Mucosa of rectum (tissue), 2 donors: Measurements from ENCODE around the gene TARDBP.
"Not testable (repeated sequence)": the region's sequence is repeated elsewhere in the genome, so short reads cannot be mapped to it uniquely, and the experiment has no call there.

Source experiments
- H3K27ac ChIP-seq, 2 donors: one replicate each; pipeline ENCODE4 v1.7.0; 2013; ENCODE audit warnings: inconsistent platforms in 2 of 2, low read depth in 2 of 2, low read length in 2 of 2
- H3K27me3 ChIP-seq, 2 donors: one replicate each; pipeline ENCODE4 v1.7.0; 2013; ENCODE audit warnings: low read length in 2 of 2; ENCODE audit not compliant: control insufficient read depth in 2 of 2, insufficient read depth in 2 of 2
- H3K36me3 ChIP-seq, 2 donors: one replicate each; pipeline ENCODE4 v1.7.0; 2013; ENCODE audit warnings: low read length in 2 of 2; ENCODE audit not compliant: control insufficient read depth in 2 of 2, insufficient read depth in 2 of 2
- H3K4me1 ChIP-seq, 2 donors: one replicate each; pipeline ENCODE4 v1.7.0; 2013; ENCODE audit warnings: low read length in 2 of 2, mild to moderate bottlenecking in 1 of 2; ENCODE audit not compliant: control insufficient read depth in 2 of 2, insufficient read depth in 2 of 2
- H3K4me3 ChIP-seq, 2 donors: one replicate each; pipeline ENCODE4 v1.7.0; 2013; ENCODE audit warnings: low read length in 2 of 2
- H3K9ac ChIP-seq, 2 donors: one replicate each; pipeline ENCODE4 v1.7.0; 2013; ENCODE audit warnings: low read length in 2 of 2, low read depth in 1 of 2, mild to moderate bottlenecking in 1 of 2
- H3K9me3 ChIP-seq, 2 donors: one replicate each; pipeline ENCODE4 v1.7.0; 2013; ENCODE audit warnings: low read length in 2 of 2; ENCODE audit not compliant: control insufficient read depth in 2 of 2
- donor health status: healthy.
- donor health status: Normal muscosa, but diverticular disease.

TARDBP gene

DNA sequence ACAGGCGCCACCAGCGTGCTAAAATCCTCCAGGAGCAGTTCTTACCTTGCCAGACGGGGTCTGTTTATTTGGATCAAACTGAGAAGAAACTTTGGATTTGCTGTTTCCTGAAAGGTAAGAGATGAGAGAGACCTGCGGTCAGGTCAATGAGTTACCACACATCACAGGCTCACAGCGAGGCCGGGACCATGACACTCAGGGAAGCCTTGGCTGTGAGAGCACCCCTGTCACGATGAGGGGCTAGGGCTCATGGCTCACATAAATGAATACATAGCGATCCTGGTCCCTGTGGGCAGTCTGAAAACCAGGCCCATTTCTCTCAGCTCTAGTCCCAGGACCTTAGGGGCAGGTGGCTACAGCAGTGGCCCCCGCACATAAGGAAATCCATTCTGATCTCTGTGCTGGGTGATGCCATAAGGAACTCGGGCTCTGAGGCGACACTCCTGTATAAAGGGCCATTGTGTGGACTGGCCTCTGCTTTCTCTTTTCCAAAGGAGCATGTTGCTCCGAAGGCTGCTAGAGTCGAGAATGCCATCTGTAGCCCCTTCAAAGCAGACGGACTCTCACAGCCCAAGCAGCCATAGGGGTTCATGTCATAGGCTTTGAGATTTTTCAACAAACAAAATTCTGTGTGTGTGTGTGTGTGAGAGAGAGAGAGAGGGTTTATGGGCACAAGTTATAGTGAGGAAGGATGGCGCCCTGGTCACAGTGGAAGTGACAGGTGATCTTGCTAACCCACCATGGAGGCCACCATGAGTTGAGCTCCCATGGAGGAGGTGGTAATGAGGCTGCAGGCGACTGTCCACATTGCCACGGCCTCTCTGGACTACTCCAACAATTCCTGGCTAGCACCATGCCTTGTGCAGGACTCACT, 56.4 kb downstream of the TARDBP start:
- Histone ChIP-seq H3K4me3 (no peak overlapping the region), H3K4me1 (no peaks in the 10 kb centered on the region), H3K27ac (no peak overlapping the region), H3K9ac (no peak overlapping the region), H3K27me3 (no peaks in the 10 kb centered on the region), H3K9me3 (no peaks in the 10 kb centered on the region), H3K36me3 (peaks cover 61 to 76% of the 10 kb centered on the region in 2 donors)

- no peak overlapping the region for H3K27ac ChIP-seq
- H3K36me3 ChIP-seq = peaks cover 61 to 79% of the 10 kb centered on the region in 2 donors
- H3K4me3 ChIP-seq = no peak overlapping the region
- H3K9ac ChIP-seq = no peak overlapping the region
- H3K9me3 ChIP-seq = no peaks in the 10 kb centered on the region
- no peaks in the 10 kb centered on the region for H3K27me3 ChIP-seq
- H3K4me1 ChIP-seq = no peaks in the 10 kb centered on the region
Measured at GRCh38 chr1:11070876-11071275, 58.4 kb downstream of the TARDBP start.

DNA sequence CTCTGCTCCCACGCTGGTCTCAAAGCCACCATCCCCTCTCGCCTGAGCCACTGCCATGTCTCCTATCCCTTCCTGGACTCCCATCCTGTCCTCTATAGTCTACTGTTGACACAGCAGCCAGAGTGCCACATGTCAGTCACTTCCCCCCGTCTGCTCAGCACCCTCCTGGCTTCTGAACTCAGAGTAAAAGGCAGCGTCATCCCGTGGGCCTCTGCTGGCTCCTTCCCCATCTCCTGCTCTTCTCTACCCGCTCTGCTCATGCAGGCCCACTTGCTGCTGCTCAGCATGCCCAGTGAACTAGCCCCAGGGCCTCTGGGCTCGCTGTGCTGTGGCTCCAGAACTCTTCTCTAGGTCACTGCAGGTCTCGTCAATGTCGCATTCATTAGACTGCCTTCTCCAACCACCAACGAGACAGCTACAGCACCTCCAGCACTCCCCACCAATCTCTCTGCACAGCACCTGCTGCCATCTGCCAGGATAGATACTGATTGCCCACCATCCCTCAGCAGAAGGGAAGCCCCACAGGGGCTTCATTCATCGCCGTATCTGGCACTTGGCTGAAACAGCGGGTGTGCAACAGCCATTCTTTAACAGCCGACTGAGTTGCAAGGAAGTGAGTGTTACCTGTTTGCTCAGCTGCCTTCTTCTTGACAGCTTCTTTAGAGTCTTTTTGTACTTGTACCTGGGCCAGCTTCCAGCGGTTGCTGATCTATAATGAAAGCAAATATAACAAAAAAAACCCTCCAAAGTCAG, 59.2 kb downstream of the TARDBP start:
- peaks cover 59 to 78% of the 10 kb centered on the region in 2 donors for H3K36me3 ChIP-seq
- no peak overlapping the region for H3K27ac ChIP-seq
- no peak overlapping the region for H3K9ac ChIP-seq
- H3K9me3 ChIP-seq = no peaks in the 10 kb centered on the region
- no peaks in the 10 kb centered on the region for H3K27me3 ChIP-seq
- H3K4me1 ChIP-seq = no peaks in the 10 kb centered on the region
- H3K4me3 ChIP-seq = no peak overlapping the region

GRCh38 chr1:11072216-11072917, 59.9 kb downstream of the TARDBP start:
- H3K9me3 ChIP-seq = no peaks in the 10 kb centered on the region
- H3K27me3 ChIP-seq = no peaks in the 10 kb centered on the region
- no peak overlapping the region for H3K4me3 ChIP-seq
- peaks cover 63 to 82% of the 10 kb centered on the region in 2 donors for H3K36me3 ChIP-seq
- H3K27ac ChIP-seq = no peak overlapping the region
- H3K4me1 ChIP-seq = no peaks in the 10 kb centered on the region
- H3K9ac ChIP-seq = no peak overlapping the region

DNA sequence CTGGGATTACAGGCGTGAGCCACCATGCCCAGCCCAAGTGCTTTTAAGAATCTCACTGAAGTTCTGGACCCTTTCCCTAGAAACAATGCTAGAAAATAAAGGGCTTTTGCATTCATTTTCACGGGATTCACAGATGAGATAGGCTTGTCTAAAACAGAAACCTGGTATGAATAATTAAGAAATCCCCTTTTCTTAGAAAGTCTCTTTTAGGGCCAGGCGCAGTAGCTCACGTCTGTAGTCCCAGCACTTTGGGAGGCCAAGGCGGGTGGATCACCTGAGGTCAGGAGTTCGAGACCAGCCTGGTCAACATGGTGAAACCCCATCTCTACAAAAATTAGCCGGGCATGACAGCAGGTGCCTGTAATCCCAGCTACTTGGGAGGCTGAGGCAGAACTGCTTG, 60.9 kb downstream of the TARDBP start:
- not testable (repeated sequence) for H3K4me1 ChIP-seq, H3K9me3 ChIP-seq, H3K4me3 ChIP-seq, H3K9ac ChIP-seq, H3K27me3 ChIP-seq, H3K27ac ChIP-seq
- H3K36me3 ChIP-seq = peaks cover 56 to 78% of the 10 kb centered on the region in 2 donors
